ENCODE results near the gene MAPK12.
A peak's percentile ranks its signal among the peaks of the same experiment; 100 is the strongest.

MAPK12 gene

DNA sequence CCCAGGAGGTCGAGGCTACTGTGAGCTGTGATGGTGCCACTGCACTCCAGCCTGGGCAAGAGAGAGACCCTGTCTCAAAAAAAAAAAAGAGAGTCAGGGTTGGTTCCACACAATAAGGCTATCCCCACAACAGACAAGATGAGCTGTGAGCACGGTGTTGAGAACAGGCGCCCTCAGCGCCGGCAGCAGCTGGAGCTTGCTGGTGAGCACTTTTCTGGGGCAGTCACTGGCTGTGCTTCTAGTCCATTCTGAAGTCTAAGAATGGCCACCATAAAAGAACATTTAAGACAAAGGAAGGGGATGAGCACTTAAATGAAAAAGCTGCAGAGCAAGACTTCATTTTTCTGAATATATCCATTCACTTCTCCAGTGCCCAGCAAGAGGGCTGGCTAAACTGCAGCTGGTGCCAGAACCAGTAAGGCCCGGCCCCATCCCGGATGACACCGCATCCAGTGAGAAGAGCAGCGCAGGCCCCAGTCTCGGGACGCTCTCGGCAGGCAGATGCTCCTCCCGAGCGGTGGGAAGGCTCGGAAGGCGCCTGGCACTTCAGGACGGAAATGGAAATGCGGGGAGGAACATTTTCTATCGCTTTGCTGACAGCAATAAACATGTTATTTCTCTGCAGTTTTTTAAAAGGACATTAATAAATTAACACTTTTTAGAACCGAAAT is 28.9 kb downstream of the MAPK12 start:
- no peak for DNase-seq (ENCODE audit: low spot score)

DNA sequence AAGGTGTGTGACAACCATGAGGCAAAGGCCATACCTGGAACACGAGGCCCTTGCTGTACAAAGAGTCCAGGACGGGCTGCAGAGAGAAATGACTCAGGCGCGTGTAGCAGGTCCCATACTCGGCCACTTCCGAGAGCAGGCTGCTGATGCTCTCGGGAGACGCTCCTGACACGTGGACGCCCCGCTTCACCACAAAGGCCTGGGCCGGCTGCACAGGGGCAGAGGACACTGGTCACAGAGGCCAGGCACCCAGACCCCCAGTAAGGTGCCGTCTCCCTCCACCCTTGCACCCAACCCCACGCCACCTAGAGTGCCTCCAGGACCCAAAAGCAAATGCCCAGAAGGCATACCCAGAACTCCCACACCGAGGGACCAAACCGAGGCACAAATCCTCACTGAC is 32.1 kb downstream of the MAPK12 start:
- no peak for DNase-seq (ENCODE audit: low spot score)

DNA sequence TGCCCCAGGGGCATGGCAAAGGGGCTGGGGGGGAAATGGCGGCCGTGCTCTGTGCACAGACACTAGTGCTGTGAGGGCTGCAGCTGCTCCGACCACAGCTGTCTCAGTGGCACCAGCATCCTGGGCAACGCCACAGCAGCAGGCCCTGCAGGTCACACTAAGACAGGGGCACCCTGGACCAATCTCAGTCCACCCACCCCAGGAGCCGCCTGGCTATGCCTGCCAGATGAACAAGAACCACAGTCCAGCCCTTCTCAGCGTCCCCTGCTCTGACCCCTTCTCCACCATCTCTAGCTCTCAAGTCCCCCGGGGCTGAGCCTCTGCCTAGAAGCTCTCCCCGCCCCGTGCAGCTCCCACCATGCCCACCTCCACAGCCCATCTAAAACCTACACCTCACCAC is 33.1 kb downstream of the MAPK12 start:
- no peak for DNase-seq (ENCODE audit: low spot score)

DNA sequence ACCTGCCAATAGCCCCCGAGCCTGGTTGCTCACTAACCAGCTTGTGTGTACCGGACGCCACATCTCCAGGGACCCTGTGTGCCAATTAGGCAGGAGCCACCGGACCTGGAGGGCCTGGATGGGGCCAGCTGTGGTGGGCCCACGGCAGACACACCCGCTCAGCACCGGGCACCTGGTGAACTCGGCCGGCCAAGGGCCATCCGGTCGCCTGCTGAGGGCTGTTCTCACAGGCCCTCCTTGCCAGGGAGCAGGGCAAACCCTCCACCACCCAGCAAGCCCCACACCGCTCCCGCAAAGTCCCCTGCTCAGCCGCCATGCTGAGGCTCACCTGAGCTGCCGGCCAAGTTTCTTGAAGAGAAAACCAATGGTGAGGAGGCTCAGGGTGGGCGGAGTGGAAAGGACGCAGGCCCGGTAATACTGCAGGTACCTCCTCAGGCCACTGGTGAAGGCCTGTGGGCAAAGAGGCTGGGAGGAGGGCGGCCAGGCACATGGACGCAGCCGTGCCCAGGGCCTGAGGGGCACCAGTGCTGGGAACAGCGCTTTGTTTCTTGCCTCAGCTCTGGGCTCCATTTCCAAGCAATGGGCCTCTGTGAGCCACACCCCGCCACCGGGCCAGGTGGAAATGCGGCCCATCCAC is 33.8 kb downstream of the MAPK12 start:
- no peak for DNase-seq (ENCODE audit: low spot score)

DNA sequence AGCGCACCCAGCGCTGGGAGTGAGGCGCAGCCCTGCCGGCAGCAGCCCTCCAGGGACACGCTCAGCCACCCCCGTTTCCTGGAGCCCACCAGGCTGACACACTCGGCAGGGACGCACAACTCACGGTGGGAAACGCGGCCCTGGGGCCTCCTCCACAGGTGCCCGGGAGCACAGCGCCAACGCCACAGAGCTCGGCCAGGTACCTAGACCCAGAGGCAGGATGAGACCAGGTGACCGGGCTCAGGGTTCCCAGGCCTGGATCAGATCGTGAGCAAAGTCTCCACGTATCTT is 34.7 kb downstream of the MAPK12 start:
- DNase-seq (ENCODE audit: low spot score) = no peak

DNA sequence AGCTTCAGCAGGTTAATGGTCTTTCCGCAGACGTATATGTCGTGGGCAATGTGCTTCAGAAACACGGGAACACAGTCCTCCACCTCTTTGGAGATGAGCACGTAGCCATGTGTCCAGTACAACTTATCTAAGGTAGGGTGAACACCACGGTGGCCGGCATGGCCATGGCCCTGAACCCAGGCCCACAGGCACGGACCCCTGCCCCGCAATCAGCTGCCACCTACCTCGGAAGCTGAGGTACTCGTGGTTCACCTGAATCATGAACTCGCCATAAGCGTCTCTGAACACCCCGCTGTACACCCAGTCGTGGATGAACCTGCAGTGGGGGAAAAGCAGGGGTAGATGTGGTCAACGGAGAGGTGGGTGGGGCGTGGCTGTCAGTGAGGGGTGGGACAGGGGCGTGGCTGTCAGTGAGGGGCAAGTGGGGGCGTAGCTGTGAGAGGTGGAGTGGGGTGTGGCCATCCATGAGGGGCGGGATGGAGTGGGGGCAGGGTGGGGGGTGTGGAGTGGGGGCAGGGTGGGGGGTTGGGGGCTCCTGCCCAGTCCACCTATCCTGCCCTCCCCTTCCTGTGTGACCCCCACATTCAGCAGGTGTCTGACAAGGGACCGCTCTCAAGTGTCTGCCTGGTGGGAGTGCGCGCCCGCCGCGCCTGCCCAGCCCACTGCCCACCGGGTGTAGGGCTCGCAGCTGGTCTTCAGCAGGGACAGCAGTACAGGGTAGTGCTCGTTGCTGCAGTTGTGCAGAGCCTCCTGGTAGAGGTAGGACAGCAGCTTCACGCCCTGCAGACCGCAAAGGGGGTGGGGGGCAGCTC is 35.2 kb downstream of the MAPK12 start:
- DNase-seq (ENCODE audit: low spot score) = no peak

DNA sequence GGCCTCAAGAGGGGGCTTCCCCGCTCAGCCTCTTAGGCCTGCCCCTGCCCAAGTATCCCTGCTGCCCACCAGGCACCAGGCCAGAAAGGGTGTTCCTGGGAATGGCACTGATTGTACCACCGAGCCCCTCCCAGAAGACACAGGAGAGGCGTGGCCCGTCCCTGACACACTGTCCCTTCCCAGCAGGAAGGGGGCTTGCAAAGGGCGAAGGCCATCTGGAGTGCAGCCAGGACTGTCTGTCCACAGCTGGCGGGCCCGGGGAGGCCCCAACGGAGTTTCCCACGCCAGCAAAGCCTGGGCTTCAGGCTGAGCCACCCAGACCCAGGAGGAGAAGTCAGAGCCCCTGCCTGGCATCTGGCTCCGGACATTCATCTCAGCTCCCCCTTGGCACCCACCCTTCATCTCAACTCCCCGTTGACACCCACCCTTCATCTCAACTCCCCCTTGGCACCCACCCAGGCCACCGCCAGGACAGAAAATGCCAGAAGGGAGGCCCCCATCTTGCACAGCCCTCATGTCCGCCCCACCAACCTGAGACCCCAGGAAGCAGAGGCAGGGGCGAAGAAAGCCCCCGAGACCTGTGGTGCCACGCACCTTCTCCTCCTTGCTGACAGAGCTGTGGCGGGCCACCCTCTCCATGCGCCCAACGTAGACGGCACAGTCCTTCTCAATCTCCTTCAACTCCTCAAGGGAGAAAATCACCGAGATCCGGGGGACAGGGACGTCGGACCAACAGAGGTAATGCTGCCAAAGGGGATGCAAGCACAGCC is 36.1 kb downstream of the MAPK12 start:
- no peak for DNase-seq (ENCODE audit: low spot score)

DNA sequence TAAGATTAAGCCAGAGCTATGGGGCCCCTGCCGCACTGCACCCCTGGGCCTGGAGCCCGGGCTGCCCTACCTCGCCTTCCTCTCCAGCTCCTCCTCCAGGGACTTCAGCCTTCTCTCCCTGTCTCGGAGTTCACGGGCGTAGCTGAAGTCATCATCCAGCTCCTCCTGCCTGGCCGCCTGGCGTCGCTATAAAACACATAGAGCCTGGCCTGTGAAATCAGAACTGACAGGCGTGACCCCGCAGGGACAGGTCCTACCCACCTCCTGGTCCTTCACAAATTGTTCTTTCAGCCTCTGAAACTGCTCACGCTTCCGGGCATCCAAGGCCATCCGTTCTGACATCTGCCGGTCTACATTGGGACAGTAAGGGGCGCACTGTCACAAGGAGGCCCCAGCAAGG is 37.4 kb downstream of the MAPK12 start:
- no peak for DNase-seq (ENCODE audit: low spot score)

DNA sequence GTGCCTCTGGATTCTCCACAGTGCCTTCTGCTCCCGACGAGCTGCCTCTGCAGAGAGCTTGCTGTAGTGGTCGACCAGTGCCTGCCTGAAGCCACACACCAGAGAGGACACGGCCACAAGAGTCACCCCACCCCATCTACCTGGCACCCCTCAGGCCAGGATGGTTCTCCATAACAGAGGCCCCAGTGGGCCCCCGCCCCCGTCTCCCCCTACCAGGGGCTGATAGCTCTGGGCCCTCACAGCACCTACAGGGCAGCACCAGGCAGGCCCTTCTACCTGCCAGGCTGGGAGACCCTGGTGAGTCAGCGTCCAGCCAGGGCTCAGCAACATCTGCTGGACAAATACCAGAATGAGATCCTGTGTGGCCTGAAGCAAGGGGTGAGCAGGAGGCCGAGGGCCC is 39.0 kb downstream of the MAPK12 start:
- no peak for DNase-seq (ENCODE audit: low spot score)

DNA sequence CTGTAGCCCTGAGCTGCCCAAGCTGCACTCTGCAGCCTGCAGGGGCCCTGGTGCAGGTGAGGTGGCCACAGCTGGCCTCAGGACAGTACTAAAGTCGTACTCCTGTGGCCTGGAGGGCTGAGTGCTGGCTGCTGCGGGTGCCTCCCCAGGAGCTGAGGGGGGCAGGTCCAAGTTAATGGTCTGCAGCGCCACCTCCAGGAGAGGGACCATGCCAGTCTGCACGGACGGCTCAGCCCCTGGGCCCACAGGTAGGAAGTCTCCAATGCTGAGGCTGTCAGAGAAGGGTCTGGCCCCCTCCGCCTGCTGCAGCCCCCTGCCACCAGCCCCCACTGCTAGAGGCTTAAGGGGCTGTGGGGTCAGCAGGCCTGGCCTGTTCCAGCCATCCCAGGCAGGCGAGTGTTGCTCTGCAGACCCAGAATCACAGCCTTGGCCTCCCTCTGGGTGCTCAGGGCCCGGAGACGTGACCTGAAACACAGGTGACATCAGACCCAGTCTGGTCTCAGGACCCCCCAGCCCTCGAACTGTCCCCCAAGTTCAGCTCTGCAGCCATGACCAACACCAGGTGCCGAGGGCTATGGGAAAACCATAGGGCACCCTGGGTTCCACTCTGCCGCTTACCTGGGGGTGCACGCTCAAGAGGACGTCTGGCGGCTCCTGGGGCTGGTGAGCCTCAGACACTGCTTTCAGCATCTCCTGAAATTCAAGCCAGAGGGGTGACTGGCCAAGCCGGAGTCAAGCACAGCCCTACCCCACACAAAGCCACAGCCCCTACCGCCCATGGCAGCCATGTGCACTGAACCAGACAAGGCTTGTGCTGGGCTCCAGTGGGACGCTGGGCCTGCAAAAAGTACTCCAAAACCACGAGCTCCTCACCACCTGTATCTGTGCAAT is 39.8 kb downstream of the MAPK12 start:
- no peak for DNase-seq (ENCODE audit: low spot score)

DNA sequence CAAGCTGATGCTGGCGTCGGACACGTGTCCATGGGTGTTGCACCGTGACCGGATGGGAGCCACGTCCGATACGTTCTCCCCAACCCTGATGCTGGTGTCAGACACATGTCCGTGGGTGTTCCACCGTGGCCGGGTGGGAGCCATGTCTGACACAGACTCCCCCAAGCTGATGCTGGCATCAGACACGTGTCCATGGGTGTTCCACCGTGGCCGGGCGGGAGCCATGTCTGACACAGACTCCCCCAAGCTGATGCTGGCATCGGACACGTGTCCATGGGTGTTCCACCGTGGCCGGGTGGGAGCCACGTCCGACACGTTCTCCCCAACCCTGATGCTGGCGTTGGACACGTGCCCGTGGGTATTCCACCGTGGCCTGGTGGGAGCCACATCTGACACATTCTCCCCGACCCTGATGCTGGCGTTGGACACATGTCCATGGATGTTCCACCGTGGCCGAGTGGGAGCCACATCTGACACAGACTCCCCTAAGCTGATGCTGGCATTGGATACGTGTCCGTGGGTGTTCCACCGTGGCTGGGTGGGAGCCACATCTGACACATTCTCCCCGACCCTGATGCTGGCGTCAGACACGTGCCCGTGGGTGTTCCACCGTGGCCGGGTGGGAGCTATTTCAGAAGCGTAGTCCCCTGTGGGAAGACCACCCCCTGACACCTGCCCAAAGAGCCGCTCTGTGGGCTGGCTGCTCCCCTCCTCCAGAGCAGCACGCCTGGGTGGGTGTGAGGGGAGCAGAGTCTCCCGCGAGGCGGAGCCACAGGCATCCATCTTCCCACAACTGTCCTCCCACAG is 40.7 kb downstream of the MAPK12 start:
- DNase-seq (ENCODE audit: low spot score) = no peak

DNA sequence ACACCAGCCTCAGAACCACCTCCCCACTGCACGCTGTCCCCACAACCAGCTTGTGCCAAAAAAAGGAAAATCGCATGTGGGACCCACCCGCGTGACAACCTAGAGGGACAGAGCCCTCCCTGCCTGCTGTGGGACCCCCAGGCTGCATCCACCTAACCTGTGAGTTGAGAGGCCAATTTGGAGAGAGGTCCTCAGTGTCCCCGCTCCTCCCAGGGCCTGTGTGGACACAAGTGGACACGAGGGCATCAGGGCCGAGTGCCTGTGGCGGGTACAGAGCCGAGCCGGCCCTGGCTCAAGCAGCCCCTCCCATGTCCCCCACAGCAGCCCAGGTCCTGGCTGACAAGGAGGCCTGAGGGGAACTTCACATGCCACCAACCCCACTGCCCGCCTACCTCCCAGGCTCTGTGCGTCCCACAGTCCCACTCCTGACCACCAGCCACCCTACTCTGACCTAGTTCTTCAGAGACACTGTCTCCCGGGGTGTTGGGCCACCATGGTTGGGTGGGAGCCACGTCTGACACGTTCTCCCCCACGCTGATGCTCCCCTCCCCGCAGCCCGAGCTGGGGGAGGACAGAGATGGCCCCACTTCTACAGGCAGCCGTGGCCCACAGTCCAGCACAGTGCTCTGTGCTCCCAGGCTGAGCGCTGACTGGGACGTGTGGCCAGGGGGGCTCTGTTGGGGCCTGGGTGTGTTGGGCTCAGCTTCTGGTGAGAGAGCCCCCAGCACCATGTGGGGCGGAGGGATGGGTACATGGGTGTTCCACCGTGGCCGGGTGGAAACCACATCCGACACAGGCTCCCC is 41.5 kb downstream of the MAPK12 start:
- DNase-seq (ENCODE audit: low spot score) = no peak

DNA sequence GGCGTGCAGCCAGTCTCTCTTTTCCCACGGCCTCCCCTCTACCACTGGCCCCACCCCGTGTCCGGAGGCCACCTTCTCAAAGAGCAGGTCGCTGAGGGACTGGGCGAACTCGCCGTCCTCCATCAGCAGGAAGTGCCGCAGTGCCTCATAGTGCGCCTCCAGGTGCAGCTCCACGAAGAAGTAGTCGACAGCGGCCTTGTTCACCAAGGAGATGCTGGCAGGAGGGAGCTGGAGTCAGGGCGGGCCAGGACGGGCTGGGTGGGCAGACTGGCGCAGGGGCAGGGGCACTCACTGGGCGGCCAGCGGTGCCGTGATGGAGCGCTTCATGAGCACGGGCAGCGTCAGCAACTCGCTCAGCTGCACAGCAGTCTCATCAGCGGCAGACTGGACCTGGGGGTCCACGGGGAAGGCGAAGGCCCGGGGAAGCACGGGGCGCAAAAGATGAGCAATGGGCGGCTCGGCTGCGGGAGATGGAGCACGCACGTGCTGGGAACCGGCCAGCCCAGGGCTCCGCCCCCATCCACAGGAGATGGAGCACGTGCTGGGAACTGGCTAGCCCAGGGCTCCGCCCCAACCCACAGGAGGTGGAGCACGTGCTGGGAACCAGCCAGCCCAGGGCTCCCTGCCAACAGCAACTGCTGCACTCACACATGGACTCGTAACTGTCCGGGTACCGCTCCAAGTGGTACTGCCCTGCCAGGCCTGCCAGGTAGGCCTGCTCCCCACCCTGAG is 42.3 kb downstream of the MAPK12 start:
- peak; percentile 88 for DNase-seq (ENCODE audit: low spot score)

DNA sequence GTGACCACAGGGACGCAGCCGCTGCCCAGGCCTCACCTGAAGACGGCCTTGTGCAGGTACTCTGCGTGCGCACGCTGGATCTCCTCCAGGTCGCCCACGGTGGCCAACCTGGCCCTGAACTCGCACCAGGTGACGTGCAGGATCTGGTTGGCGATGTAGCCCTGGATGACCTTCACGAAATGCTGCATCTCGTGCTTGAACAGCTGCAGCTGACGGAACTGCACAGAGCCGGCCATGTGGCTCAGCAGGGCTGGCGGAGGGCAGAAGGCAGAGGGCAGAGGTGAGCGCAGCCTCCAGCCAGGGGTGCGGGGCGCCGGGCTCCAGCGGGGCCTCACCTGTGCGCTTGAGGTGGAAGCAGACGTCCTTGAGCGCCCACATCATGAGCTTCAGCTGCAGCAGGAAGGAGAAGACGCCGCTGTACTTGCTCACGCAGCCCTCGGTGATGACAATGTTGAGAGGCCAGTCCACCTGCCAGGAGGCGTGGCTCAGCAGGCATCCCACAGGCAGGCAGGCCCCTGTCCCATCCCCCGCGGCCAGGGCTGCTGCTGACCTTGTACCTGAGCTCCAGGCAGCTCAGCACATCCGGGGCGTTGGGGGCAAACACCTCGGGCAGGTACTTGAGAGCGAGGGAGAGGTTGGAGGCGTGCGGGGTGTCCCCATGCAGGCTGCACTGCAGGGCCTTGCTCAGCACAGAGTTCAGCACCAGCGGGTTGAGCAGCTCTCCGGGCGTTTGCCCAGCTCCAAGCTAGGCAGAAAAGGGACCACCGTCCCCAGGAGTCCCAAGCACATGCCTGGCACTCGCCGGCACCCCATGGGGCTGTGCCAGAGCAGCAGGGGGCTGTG is 43.1 kb downstream of the MAPK12 start:
- DNase-seq (ENCODE audit: low spot score) = no peak

DNA sequence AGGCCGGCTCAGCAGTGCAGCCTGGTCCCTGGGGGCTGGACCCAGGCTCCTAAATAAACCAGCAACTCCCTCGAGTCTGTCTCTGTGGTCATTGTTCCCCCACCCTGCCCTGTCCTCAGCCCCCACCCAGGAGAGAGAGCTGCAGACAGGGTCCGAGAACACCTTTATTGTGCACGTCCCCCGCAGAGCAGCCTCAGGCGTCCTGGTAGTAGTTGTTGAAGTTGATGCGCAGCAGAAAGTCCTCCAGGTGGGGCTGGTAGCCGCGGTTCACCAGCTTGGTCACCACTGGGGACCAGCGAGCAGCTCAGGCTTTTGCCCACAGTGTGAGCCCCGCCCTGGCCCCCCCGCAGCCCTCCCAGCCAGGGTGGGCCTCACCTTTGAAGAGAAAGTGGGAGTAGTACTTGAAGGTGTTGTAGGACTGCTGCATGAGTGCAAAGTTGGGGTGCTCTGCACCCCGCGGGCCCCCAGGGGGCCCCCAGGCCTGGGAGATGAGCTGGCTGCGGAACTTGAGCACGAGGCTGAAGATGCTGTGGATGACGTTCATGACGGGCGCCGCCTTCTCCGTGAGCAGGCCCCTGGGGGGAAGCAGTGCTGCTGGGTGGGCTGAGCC is 43.8 kb downstream of the MAPK12 start:
- no peak for DNase-seq (ENCODE audit: low spot score)

DNA sequence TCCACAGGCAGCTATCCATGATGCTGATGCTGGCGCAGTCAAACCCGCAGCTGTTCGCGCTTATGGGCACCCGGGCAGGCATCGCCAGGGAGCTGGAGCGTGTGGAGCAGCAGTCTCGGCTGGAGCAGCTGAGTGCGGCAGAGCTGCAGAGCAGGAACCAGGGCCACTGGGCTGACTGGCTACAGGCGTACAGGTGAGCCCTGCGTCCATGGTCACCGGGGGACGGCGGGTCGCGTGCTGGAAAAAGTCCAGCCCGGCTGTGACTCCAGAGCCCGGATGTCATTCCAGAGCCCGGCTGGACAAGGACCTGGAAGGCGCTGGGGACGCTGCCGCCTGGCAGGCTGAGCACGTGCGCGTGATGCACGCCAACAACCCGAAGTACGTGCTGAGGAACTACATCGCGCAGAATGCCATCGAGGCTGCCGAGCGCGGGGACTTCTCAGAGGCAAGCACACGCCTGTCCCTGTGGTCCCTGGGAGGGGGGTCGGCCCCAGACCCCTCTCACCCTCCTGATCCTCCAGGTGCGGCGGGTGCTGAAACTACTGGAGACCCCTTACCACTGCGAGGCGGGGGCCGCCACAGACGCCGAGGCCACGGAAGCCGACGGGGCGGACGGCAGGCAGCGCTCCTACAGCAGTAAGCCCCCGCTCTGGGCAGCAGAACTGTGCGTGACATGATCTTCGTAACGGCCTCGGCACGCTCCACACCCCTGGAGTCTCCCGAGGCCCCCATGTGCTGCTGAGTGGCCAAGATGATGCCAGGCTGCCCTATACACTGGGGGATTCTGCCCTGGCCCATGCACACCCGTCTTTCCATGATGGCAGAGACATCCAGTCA is 44.6 kb downstream of the MAPK12 start:
- no peak for DNase-seq (ENCODE audit: low spot score)

DNA sequence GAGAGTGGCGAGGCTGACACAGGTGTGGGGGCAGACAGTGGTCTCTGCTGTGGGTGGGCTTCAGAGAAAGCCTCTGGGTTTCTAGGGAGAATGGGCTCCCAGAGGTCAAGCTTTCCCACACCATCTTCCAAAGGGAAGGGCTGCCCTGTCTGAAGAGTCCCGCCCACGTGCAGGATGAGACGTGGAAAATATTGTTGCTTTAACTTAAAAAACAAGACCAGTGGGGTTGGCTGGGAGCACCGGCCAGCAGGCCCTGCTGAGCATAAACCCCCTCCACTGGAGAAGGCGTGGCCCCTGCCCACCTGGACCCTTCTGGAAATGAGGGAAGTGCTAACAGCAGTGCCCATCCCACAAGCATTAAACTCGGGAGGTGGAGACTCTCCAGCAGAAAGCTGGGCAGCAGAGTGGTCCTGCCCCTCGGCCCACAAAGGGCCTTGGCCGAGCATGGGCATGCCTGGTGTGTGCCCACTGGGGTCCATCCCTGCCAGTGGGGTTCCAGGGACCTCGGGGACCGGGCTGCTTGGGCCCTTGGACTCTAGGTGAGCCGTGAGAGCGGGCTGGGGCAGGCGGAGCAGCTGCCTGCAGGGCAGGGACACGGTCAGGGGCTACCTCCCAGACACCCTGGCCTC is 45.3 kb downstream of the MAPK12 start:
- no peak for DNase-seq (ENCODE audit: low spot score)
